ENCODE measurements around the gene WDR70. TPM values are rescaled to one million over a fixed set of nuclear protein-coding genes. Genes with fewer than 3 reads are reported as not detected.

The WDR70 gene
- total RNA-seq, 4 donors from 2014 or later: 18.9 to 106 (median 34.9) TPM

GRCh38 chr5:37739817-37740261, 360.7 kb downstream of the WDR70 start:
- H3K27me3 ChIP-seq: no peaks in the 10 kb centered on the region
- peaks cover 0 to 13% (median 0%) of the 10 kb centered on the region in 4 donors for H3K4me1 ChIP-seq
- H3K9me3 ChIP-seq: no peaks in the 10 kb centered on the region
- H3K36me3 ChIP-seq: peaks cover 0 to 10% (median 0%) of the 10 kb centered on the region in 3 donors
- no peak overlapping the region for H3K27ac ChIP-seq
- no peak overlapping the region for H3K4me3 ChIP-seq
- no peak for TF ChIP-seq POLR2A (IDR thresholded peaks at IDR 0.05)
- TF ChIP-seq, protein P1, sequence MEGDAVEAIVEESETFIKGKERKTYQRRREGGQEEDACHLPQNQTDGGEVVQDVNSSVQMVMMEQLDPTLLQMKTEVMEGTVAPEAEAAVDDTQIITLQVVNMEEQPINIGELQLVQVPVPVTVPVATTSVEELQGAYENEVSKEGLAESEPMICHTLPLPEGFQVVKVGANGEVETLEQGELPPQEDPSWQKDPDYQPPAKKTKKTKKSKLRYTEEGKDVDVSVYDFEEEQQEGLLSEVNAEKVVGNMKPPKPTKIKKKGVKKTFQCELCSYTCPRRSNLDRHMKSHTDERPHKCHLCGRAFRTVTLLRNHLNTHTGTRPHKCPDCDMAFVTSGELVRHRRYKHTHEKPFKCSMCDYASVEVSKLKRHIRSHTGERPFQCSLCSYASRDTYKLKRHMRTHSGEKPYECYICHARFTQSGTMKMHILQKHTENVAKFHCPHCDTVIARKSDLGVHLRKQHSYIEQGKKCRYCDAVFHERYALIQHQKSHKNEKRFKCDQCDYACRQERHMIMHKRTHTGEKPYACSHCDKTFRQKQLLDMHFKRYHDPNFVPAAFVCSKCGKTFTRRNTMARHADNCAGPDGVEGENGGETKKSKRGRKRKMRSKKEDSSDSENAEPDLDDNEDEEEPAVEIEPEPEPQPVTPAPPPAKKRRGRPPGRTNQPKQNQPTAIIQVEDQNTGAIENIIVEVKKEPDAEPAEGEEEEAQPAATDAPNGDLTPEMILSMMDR (IDR thresholded peaks at IDR 0.05): no peak
- DNase-seq: no peak

DNA sequence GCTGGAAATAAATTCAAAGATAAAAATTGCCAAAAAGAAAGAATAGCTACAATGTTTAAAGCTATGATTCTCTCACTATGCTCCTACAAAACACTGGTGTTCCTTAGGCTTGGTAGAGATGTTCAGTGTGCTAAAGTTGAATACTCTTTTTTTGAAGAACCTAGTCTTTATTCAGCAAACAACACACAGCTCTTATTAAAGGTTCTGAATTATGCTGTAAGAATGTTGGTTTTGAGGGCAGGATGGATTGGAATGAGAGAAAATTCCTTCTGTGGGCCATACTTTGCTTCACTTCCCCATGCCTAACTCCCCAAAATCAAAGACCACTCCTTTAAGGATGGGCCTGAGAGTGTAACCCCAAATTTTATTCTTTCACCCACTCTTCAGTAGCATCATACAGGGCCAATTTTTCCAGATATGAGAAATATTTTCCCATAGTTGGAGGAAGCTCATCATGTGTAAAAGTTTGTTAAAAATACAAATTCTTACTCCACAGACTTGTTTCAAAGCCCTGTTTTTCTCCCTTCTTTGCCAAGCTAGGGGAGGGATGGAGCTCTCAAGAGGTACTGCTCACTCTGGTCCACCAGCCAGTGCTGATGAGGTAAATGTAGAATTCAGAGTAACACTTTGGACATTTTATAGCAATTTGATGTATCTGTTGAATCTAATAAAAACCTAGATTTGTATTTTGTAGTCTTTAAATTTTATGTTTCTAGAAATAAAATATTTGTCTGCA, 361.4 kb downstream of the WDR70 start:
- Histone ChIP-seq H3K27me3 (no peaks in the 10 kb centered on the region), H3K27ac (no peak overlapping the region), H3K9me3 (no peaks in the 10 kb centered on the region), H3K36me3 (peaks cover 0 to 10% (median 0%) of the 10 kb centered on the region in 3 donors), H3K4me3 (no peak overlapping the region), H3K4me1 (peaks cover 0 to 13% (median 0%) of the 10 kb centered on the region in 4 donors)
- TF ChIP-seq, protein P1 (IDR thresholded peaks at IDR 0.05): no peak
- no peak for TF ChIP-seq POLR2A (IDR thresholded peaks at IDR 0.05)
- DNase-seq: no peak

DNA sequence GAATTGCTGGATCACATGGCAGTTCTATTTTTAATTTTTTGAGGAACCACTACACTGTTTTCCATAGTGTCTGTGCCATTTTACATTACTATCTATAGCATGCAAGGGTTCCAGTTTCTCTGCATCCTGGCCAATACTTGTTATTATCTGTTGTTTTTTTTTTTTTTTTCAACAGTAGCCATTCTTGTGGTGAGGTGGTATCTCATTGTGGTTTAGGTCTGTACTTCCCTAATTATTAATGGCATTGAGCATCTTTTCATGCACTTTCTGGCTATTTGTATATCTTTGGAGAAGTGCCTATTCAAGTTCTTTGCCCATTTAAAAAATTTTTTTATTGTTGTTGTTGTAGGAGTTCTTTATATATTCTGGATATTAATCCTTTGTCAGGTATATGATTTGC, 363.0 kb downstream of the WDR70 start:
- TF ChIP-seq POLR2A (IDR thresholded peaks at IDR 0.05): no peak
- TF ChIP-seq, protein P1 (IDR thresholded peaks at IDR 0.05): no peak
- Histone ChIP-seq H3K27ac (no peak overlapping the region), H3K27me3 (no peaks in the 10 kb centered on the region), H3K4me1 (peaks cover 0 to 13% (median 0%) of the 10 kb centered on the region in 4 donors), H3K4me3 (no peak overlapping the region), H3K36me3 (peaks cover 0 to 10% (median 0%) of the 10 kb centered on the region in 3 donors), H3K9me3 (no peaks in the 10 kb centered on the region)
- DNase-seq: no peak

- no peaks in the 10 kb centered on the region for H3K27me3 ChIP-seq
- DNase-seq: no peak
- no peaks in the 10 kb centered on the region for H3K9me3 ChIP-seq
- H3K27ac ChIP-seq: no peak overlapping the region
- no peaks in the 10 kb centered on the region for H3K36me3 ChIP-seq
- no peak overlapping the region for H3K4me3 ChIP-seq
- no peak for TF ChIP-seq POLR2A (IDR thresholded peaks at IDR 0.05)
- TF ChIP-seq, protein P1 (IDR thresholded peaks at IDR 0.05): no peak
- no peaks in the 10 kb centered on the region for H3K4me1 ChIP-seq
Measured at GRCh38 chr5:37751227-37751626, 372.1 kb downstream of the WDR70 start.

DNA sequence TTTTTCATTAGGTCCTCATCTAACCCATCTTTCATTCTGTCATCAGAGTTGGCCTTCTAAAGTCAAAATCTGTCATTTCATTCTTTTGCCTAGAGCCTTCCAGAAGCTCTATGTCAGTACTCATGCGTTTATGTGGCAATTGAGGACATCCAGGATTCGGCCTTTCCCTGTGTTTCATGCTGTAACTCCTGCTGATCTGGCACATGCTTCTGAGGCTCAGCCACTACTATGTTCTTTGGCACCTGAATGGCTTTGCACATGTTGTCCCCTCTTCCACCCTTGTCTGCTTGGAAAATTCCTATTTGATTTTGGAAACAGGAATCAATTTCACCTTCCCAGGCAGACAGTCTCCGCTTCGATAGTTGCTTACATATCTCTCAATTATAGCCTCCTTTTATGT, 375.9 kb downstream of the WDR70 start:
- H3K27ac ChIP-seq: no peak overlapping the region
- no peak for TF ChIP-seq POLR2A (IDR thresholded peaks at IDR 0.05)
- TF ChIP-seq, protein P1 (IDR thresholded peaks at IDR 0.05): no peak
- H3K27me3 ChIP-seq: no peaks in the 10 kb centered on the region
- H3K4me3 ChIP-seq: no peak overlapping the region
- no peak for DNase-seq
- no peaks in the 10 kb centered on the region for H3K4me1 ChIP-seq
- peaks cover 0 to 3% (median 0%) of the 10 kb centered on the region in 4 donors for H3K9me3 ChIP-seq
- no peaks in the 10 kb centered on the region for H3K36me3 ChIP-seq

Measured in Peyer's patch (tissue), 4 donors.